Measurements from ENCODE around the gene ZNF691.

The ZNF691 gene

DNA sequence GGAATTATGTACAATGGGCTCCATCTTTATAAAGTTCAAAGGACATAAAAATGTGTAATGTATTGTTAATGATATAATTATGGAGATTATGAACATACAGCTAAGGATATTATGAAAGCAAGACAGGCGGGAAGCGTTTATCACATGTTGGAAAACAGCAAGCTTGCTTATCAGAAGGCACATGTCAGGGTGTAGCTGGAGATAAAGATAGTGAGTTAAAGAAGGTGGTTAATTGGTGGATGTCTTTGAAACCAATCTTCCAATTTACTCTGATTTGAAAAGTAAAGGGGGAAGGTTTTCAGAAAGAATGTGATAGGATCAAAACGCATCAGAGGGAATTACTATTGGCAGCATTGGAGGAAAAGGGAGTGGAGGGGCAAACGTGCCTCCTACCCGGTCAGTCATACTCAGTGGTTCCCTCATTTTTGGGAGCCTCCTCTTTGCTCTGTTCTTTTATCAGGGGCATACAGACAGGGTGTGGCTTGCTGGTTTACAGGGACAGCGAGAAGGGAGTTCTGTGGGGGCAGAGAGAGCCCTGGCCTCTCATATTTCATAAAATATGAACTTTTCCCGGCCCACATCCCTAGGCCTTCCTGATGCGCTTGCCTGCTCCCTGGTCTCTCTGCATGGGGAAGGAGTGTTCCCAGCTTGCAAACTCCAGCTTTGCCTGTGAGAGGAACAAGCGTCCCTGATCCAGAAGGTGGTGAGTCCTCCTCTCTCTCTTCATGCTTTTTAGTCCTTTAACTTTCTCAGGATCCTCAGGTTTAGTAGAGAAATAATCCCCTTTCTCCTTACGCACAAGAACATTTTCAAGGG is 21.2 kb upstream of the ZNF691 start:
- no peak overlapping the region for H3K4me3 ChIP-seq (replicated peaks; ENCODE audit: low read depth, low read length)
- TF ChIP-seq, protein P1, sequence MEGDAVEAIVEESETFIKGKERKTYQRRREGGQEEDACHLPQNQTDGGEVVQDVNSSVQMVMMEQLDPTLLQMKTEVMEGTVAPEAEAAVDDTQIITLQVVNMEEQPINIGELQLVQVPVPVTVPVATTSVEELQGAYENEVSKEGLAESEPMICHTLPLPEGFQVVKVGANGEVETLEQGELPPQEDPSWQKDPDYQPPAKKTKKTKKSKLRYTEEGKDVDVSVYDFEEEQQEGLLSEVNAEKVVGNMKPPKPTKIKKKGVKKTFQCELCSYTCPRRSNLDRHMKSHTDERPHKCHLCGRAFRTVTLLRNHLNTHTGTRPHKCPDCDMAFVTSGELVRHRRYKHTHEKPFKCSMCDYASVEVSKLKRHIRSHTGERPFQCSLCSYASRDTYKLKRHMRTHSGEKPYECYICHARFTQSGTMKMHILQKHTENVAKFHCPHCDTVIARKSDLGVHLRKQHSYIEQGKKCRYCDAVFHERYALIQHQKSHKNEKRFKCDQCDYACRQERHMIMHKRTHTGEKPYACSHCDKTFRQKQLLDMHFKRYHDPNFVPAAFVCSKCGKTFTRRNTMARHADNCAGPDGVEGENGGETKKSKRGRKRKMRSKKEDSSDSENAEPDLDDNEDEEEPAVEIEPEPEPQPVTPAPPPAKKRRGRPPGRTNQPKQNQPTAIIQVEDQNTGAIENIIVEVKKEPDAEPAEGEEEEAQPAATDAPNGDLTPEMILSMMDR (IDR thresholded peaks at IDR 0.05; ENCODE audit: insufficient read depth, low read length, poor library complexity, severe bottlenecking) = no peak
- DNase-seq (ENCODE audit: extremely low read depth, insufficient read length) = no peak
- H3K27me3 ChIP-seq (replicated peaks; ENCODE audit: control insufficient read depth, insufficient read depth, low read length) = no peaks in the 10 kb centered on the region
- H3K36me3 ChIP-seq (ENCODE audit: control insufficient read depth, insufficient read depth, low read length) = no peaks in the 10 kb centered on the region

DNA sequence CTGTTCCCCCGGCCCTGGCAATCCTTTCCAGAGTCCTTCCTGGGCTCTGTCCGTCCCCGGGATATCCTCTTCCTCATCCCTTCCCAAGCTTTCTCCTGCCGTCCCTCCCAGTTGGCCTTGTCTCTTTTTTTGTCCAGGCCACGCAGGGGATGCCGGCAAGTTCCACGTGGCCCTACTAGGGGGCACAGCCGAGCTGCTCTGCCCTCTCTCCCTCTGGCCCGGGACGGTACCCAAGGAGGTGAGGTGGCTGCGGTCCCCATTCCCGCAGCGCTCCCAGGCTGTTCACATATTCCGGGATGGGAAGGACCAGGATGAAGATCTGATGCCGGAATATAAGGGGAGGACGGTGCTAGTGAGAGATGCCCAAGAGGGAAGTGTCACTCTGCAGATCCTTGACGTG is 15.8 kb upstream of the ZNF691 start:
- no peak overlapping the region for H3K4me3 ChIP-seq (replicated peaks; ENCODE audit: low read depth, low read length)
- H3K36me3 ChIP-seq (ENCODE audit: control insufficient read depth, insufficient read depth, low read length) = no peaks in the 10 kb centered on the region
- DNase-seq (ENCODE audit: extremely low read depth, insufficient read length) = no peak
- H3K27me3 ChIP-seq (replicated peaks; ENCODE audit: control insufficient read depth, insufficient read depth, low read length) = no peaks in the 10 kb centered on the region
- TF ChIP-seq, protein P1 (IDR thresholded peaks at IDR 0.05; ENCODE audit: insufficient read depth, low read length, poor library complexity, severe bottlenecking) = no peak

DNA sequence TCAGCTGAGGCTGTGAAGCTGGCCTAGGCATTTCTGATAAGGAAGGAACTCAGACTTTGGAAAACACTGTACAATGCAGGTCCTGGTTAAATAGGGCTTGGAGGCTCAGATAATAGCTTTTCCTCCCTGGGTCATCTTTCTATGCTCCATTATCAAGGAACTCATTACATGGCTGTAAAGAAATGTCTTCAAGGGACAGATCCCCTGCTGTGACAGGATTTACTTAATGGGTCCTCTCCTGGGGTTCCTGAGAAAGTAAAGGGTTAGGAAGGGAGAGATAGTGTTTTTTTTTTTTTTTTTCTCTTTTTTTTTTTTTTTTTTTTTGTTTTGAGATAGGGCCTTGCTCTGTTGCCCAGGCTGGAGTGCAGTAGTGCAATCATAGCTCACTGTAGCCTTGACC is 15.1 kb upstream of the ZNF691 start:
- DNase-seq (ENCODE audit: extremely low read depth, insufficient read length) = no peak
- H3K36me3 ChIP-seq (ENCODE audit: control insufficient read depth, insufficient read depth, low read length) = no peaks in the 10 kb centered on the region
- no peaks in the 10 kb centered on the region for H3K27me3 ChIP-seq (replicated peaks; ENCODE audit: control insufficient read depth, insufficient read depth, low read length)
- TF ChIP-seq, protein P1 (IDR thresholded peaks at IDR 0.05; ENCODE audit: insufficient read depth, low read length, poor library complexity, severe bottlenecking) = no peak
- H3K4me3 ChIP-seq (replicated peaks; ENCODE audit: low read depth, low read length) = no peak overlapping the region

DNA sequence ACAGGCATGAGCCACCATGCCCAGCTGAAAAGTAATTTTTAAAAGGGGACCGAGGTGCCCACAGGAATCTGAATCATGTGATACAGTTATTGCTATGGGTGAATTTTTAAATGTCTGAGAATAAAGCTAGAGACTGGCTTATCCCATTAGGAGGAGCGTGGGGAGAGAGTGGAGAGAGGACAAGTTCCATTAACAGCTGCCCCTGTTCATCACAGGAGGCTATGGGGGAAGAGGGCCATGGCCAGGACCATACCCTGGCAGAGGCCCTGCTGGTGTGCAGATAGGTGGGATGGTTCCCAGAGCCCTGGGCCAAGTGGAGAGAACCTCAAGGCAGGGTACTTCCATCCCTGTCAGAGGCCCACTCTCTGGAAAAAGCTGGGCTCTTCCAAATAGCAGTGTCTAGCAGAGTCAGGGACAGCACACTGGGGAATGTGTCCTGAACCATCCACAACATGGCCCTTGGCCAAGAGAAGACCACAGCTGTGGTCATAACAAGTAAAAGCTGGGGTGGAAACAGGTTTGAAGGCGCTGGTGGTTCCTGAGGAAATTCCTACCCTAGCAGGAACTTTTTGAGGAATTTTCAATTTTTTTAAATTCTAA is 13.7 kb upstream of the ZNF691 start:
- no peaks in the 10 kb centered on the region for H3K36me3 ChIP-seq (ENCODE audit: control insufficient read depth, insufficient read depth, low read length)
- no peak for DNase-seq (ENCODE audit: extremely low read depth, insufficient read length)
- TF ChIP-seq, protein P1 (IDR thresholded peaks at IDR 0.05; ENCODE audit: insufficient read depth, low read length, poor library complexity, severe bottlenecking) = no peak

DNA sequence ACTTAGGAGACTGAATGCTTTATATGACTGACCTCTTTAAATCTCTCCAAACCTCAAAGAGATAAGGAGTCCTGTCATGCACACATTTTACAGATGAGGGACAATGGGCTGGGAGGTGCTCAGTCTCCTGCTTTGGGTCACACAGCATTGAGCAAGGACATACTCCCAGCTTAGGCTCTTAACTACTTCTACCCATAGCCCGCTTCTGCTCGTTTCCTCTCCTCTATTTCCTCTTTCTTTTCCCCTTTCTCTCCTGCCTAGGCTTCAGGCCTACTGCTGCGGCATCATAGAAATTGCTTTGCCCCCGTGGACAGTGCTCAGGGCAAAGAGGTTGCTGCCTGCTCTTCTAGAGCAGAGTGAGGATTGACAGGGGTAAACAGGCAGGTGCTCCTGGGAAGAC is 12.4 kb upstream of the ZNF691 start:
- DNase-seq (ENCODE audit: extremely low read depth, insufficient read length) = no peak
- H3K4me3 ChIP-seq (replicated peaks; ENCODE audit: low read depth, low read length) = no peak overlapping the region
- H3K36me3 ChIP-seq (ENCODE audit: control insufficient read depth, insufficient read depth, low read length) = no peaks in the 10 kb centered on the region
- H3K27me3 ChIP-seq (replicated peaks; ENCODE audit: control insufficient read depth, insufficient read depth, low read length) = no peaks in the 10 kb centered on the region
- TF ChIP-seq, protein P1 (IDR thresholded peaks at IDR 0.05; ENCODE audit: insufficient read depth, low read length, poor library complexity, severe bottlenecking) = no peak

More for the DNA sequence above, 13.7 kb upstream of the ZNF691 start:
- H3K27me3 ChIP-seq (replicated peaks; ENCODE audit: control insufficient read depth, insufficient read depth, low read length) = no peaks in the 10 kb centered on the region
- no peak overlapping the region for H3K4me3 ChIP-seq (replicated peaks; ENCODE audit: low read depth, low read length)

Data from GM06990 (cell line).